HG03469 (cell line): ENCODE results near the gene CEP44.
A peak's percentile ranks its signal among the peaks of the same experiment; 100 is the strongest.
"Not testable (repeated sequence)": the region's sequence is repeated elsewhere in the genome, so short reads cannot be mapped to it uniquely, and the experiment has no call there.

Experiments used
- ATAC-seq: cut with Tn5 transposase; IDR thresholded peaks from one replicate; pipeline ENCODE4 v1.9.1; 2021; ENCODE audit warnings: mild to moderate bottlenecking, moderate library complexity, moderate number of reproducible peaks; ENCODE audit not compliant: unreplicated experiment

The CEP44 gene

GRCh38 chr4:174283507-174284471 is at the start of gene CEP44, which contains the start of gene FBXO8:
Gene CEP44, plus strand, starts transcription at chr4:174283911. Its CDS starts 15,211 bp downstream, at chr4:174299122.
Gene FBXO8, minus strand, starts transcription at chr4:174283667. Its CDS starts 20,575 bp downstream, at chr4:174263092.
- ATAC-seq: peak; percentile 30

- ATAC-seq: no peak
Observed at GRCh38 chr4:174236359-174236758, 47.4 kb upstream of the CEP44 start.

GRCh38 chr4:174241162-174241561 is 42.5 kb upstream of the CEP44 start:
- ATAC-seq: no peak

GRCh38 chr4:174244441-174244840 is 39.3 kb upstream of the CEP44 start:
- no peak for ATAC-seq

- no peak for ATAC-seq
Observed at GRCh38 chr4:174245714-174246113, 38.0 kb upstream of the CEP44 start.

- no peak for ATAC-seq
Observed at GRCh38 chr4:174248407-174248806, 35.3 kb upstream of the CEP44 start.

- ATAC-seq: no peak
Observed at GRCh38 chr4:174252412-174252811, 31.3 kb upstream of the CEP44 start.

- ATAC-seq: no peak
Observed at GRCh38 chr4:174254613-174255012, 29.1 kb upstream of the CEP44 start.

GRCh38 chr4:174255374-174255773 is 28.3 kb upstream of the CEP44 start:
- ATAC-seq: no peak

GRCh38 chr4:174255786-174256185 is 27.9 kb upstream of the CEP44 start:
- no peak for ATAC-seq

- no peak for ATAC-seq
Observed at GRCh38 chr4:174256277-174256713, 27.4 kb upstream of the CEP44 start.

GRCh38 chr4:174259580-174259979 is 24.1 kb upstream of the CEP44 start:
- ATAC-seq: no peak

GRCh38 chr4:174260099-174260498 is 23.6 kb upstream of the CEP44 start:
- ATAC-seq: peak; percentile 45

GRCh38 chr4:174261432-174261831 is 22.3 kb upstream of the CEP44 start:
- ATAC-seq: not testable (repeated sequence)

GRCh38 chr4:174262624-174263444 is 20.9 kb upstream of the CEP44 start:
- no peak for ATAC-seq

GRCh38 chr4:174263445-174263736 is 20.3 kb upstream of the CEP44 start:
- ATAC-seq: no peak

- no peak for ATAC-seq
Observed at GRCh38 chr4:174265916-174266315, 17.8 kb upstream of the CEP44 start.

GRCh38 chr4:174266416-174266815 is 17.3 kb upstream of the CEP44 start:
- no peak for ATAC-seq

GRCh38 chr4:174273930-174274329 is 9.8 kb upstream of the CEP44 start:
- no peak for ATAC-seq

- ATAC-seq: no peak
Observed at GRCh38 chr4:174274436-174274835, 9.3 kb upstream of the CEP44 start.

- ATAC-seq: no peak
Observed at GRCh38 chr4:174275101-174275500, 8.6 kb upstream of the CEP44 start.

GRCh38 chr4:174277433-174277832 is 6.3 kb upstream of the CEP44 start:
- no peak for ATAC-seq
